22Rv1 (cell line): ENCODE measurements around the gene CPZ.

ENCODE experiments used
- CTCF ChIP-seq: fragments of 450-650 bp; IDR thresholded peaks from 2 replicates; pipeline ENCODE4 v1.5.1; 2017; ENCODE audit warnings: mild to moderate bottlenecking
- ZFX ChIP-seq: fragments of 450-650 bp; IDR thresholded peaks from 2 replicates; pipeline ENCODE4 v1.6.1; 2017; ENCODE audit warnings: antibody characterized with exemption, borderline replicate concordance

- TF ChIP-seq CTCF (no peak), ZFX (no peak)
These were observed 769 bp upstream of the CPZ start for GRCh38 chr4:8591626-8592365.
